HFFc6 (cell line): ENCODE data around the gene SEZ6. TPM values are rescaled to one million over a fixed set of nuclear protein-coding genes. Genes with fewer than 3 reads are reported as not detected.

Source experiments
- DNase-seq: peaks from one replicate; pipeline ENCODE4 v3.0.0-alpha.2; 2018
- H3K27ac Mint-ChIP-seq: 2 replicates; pipeline ENCODE4 v1.8.0; 2020; ENCODE audit warnings: mild to moderate bottlenecking, mixed read lengths
- H3K27me3 Mint-ChIP-seq: 2 replicates; pipeline ENCODE4 v1.8.0; 2021; ENCODE audit warnings: mild to moderate bottlenecking, moderate library complexity, mixed read lengths; ENCODE audit not compliant: insufficient read depth
- H3K36me3 Mint-ChIP-seq: 2 replicates; pipeline ENCODE4 v1.8.0; 2021; ENCODE audit warnings: low read depth, mixed read lengths
- H3K4me1 Mint-ChIP-seq: 2 replicates; pipeline ENCODE4 v1.8.0; 2020; ENCODE audit warnings: low read depth, mixed read lengths
- H3K4me3 Mint-ChIP-seq: 2 replicates; pipeline ENCODE4 v1.8.0; 2020; ENCODE audit warnings: mild to moderate bottlenecking, moderate library complexity, mixed read lengths
- H3K9me3 Mint-ChIP-seq: 2 replicates; pipeline ENCODE4 v1.8.0; 2020; ENCODE audit warnings: mild to moderate bottlenecking, mixed read lengths
- CTCF ChIP-seq: fragments of 200-600 bp; sonication (generic); IDR thresholded peaks from 2 replicates; pipeline ENCODE4 v1.5.0; 2021; ENCODE audit warnings: antibody characterized with exemption, mild to moderate bottlenecking
- total RNA-seq, 6 experiments: library from RNA; stranded (reverse); fragmentation: NEBNext Ultra II Directional; extraction: Animal tissue kit (Norgen Biotek cat#: 25700); gene quantifications; 2 replicates in 1 of 6; 3 replicates in 5 of 6; pipeline ENCODE4 v1.2.3, GENCODE V29; 2021

Gene SEZ6
- total RNA-seq, 6 experiments from 2014 or later = not detected

- no peak overlapping the region for H3K27ac Mint-ChIP-seq
- TF ChIP-seq CTCF = no peak
- H3K9me3 Mint-ChIP-seq = no peaks in the 10 kb centered on the region
- DNase-seq = no peak
- H3K36me3 Mint-ChIP-seq = no peaks in the 10 kb centered on the region
- peaks cover 19% of the 10 kb centered on the region for H3K4me1 Mint-ChIP-seq
- H3K27me3 Mint-ChIP-seq = peaks cover 36% of the 10 kb centered on the region
- H3K4me3 Mint-ChIP-seq = no peak overlapping the region
Measured at GRCh38 chr17:29043539-29044145, 37.8 kb upstream of the SEZ6 start.

GRCh38 chr17:29042679-29043538 is 37.1 kb upstream of the SEZ6 start, which contains the start of gene PIPOX:
TSS of gene PIPOX (plus strand) at chr17:29043141. CDS start at chr17:29043226, 85 bp downstream.
- TF ChIP-seq CTCF = no peak
- H3K36me3 Mint-ChIP-seq = no peaks in the 10 kb centered on the region
- DNase-seq = no peak
- no peak within 1 kb of the TSS; the same call in 1 of the 2 replicates for H3K4me3 Mint-ChIP-seq
- H3K27ac Mint-ChIP-seq = no peak within 1 kb of the TSS
- H3K27me3 Mint-ChIP-seq = peaks cover 32% of the 10 kb centered on the region
- H3K9me3 Mint-ChIP-seq = no peaks in the 10 kb centered on the region
- H3K4me1 Mint-ChIP-seq = peaks cover 13% of the 10 kb centered on the region; the same call in 1 of the 2 replicates

- Mint-ChIP-seq H3K4me1 (peaks cover 13% of the 10 kb centered on the region; the same call in 1 of the 2 replicates), H3K27me3 (peaks cover 26% of the 10 kb centered on the region), H3K27ac (no peak overlapping the region), H3K36me3 (no peaks in the 10 kb centered on the region), H3K9me3 (no peaks in the 10 kb centered on the region), H3K4me3 (no peak overlapping the region; the same call in 1 of the 2 replicates)
- no peak for TF ChIP-seq CTCF
- no peak for DNase-seq
Measured at GRCh38 chr17:29042026-29042678, 36.3 kb upstream of the SEZ6 start.

GRCh38 chr17:29041571-29041970 is 35.7 kb upstream of the SEZ6 start:
- Mint-ChIP-seq H3K4me1 (peaks cover 13% of the 10 kb centered on the region; the same call in 1 of the 2 replicates), H3K9me3 (no peaks in the 10 kb centered on the region), H3K36me3 (no peaks in the 10 kb centered on the region), H3K27me3 (peaks cover 21% of the 10 kb centered on the region), H3K27ac (no peak overlapping the region), H3K4me3 (no peak overlapping the region)
- DNase-seq = no peak
- TF ChIP-seq CTCF = no peak

GRCh38 chr17:29041091-29041490 is 35.3 kb upstream of the SEZ6 start:
- DNase-seq = no peak
- no peak overlapping the region for H3K4me3 Mint-ChIP-seq

More at GRCh38 chr17:29041091-29041490, 35.3 kb upstream of the SEZ6 start:
- Mint-ChIP-seq H3K27ac (no peak overlapping the region), H3K36me3 (no peaks in the 10 kb centered on the region), H3K27me3 (peaks cover 17% of the 10 kb centered on the region), H3K9me3 (no peaks in the 10 kb centered on the region), H3K4me1 (peaks cover 13% of the 10 kb centered on the region; the same call in 1 of the 2 replicates)
- TF ChIP-seq CTCF = no peak
